A549 (cell line): ENCODE measurements around the gene GZMB.

Experiments used
- CTCF ChIP-seq: fragments of >200 bp; sonication (Bioruptor Twin); formaldehyde crosslinking; IDR thresholded peaks from 3 replicates; pipeline ENCODE4 v1.5.1; 2016
- EP300 ChIP-seq, 2 experiments: fragments of >200 bp; sonication (Bioruptor Twin); formaldehyde crosslinking; IDR thresholded peaks; 2 replicates in 1 of 2; 3 replicates in 1 of 2; pipeline ENCODE4 v1.6.1; 2016 to 2017
- JUN ChIP-seq, 2 experiments: fragments of >200 bp; sonication (Bioruptor Twin); formaldehyde crosslinking; IDR thresholded peaks; 2 replicates in 1 of 2; 3 replicates in 1 of 2; pipeline ENCODE4 v1.6.1; 2016 to 2017
- NPAS2 ChIP-seq: fragments of 250-450 bp; sonication (Bioruptor Pico); IDR thresholded peaks from 2 replicates; pipeline ENCODE4 v1.8.0; 2022; ENCODE audit warnings: mild to moderate bottlenecking, moderate library complexity, borderline replicate concordance
- POLR2AphosphoS2 ChIP-seq: conservative IDR thresholded peaks from 2 replicates; pipeline ENCODE4 v1.6.1; 2012; ENCODE audit warnings: low read length, improper control_type of control experiment, inconsistent platforms
- REST ChIP-seq: fragments of 200-600 bp; sonication (generic); IDR thresholded peaks from 2 replicates; pipeline ENCODE4 v1.6.1; 2016; ENCODE audit warnings: antibody characterized with exemption, mild to moderate bottlenecking, moderate library complexity

- TF ChIP-seq REST (no peak), CTCF (no peak), EP300 (IDR thresholded peaks at IDR 0.05) (no peak), NPAS2 (CRISPR knock-in tag) (no peak), JUN (IDR thresholded peaks at IDR 0.05) (no peak), POLR2AphosphoS2 (no peak)
These were observed 38.7 kb downstream of the GZMB start for GRCh38 chr14:24595073-24595808.
